Bronchial epithelial cell (primary cell): ENCODE measurements around the gene AMPD1. TPM values are rescaled to one million over a fixed set of nuclear protein-coding genes. Genes with fewer than 3 reads are reported as not detected.

Experiments used
- DNase-seq: peaks from one replicate; pipeline ENCODE4 v3.0.0-alpha.2; 2010; ENCODE audit warnings: low read depth
- FAIRE-seq: peaks from 2 replicates; lab custom pipeline; 2011; peaks lifted over from hg19 to GRCh38; lab: Jason Lieb, UNC
- H3K27me3 ChIP-seq: 2 replicates; pipeline ENCODE4 v1.5.1; 2011; ENCODE audit warnings: low read length; ENCODE audit not compliant: control insufficient read depth, insufficient read depth
- H3K36me3 ChIP-seq: 2 replicates; pipeline ENCODE4 v1.5.1; 2011; ENCODE audit warnings: low read length; ENCODE audit not compliant: control insufficient read depth, insufficient read depth
- H3K4me3 ChIP-seq: 2 replicates; pipeline ENCODE4 v1.5.1; 2011; ENCODE audit warnings: mild to moderate bottlenecking, low read depth, low read length, control low read depth
- CTCF ChIP-seq: IDR thresholded peaks from 2 replicates; pipeline ENCODE4 v1.5.1; 2011; ENCODE audit warnings: mild to moderate bottlenecking, moderate library complexity, low read length, control low read depth, inconsistent platforms; ENCODE audit not compliant: insufficient read depth, severe bottlenecking
- total RNA-seq: library from RNA; depleted of rRNA; stranded (reverse); fragments of >200 nt; gene quantifications from 2 replicates; pipeline ENCODE4 v1.2.1, GENCODE V29; 2014

Gene AMPD1
- total RNA-seq, 1 donor from 2014 or later: not detected

GRCh38 chr1:114700036-114700600 is 4.8 kb upstream of the AMPD1 start:
- no peaks in the 10 kb centered on the region for H3K27me3 ChIP-seq
- no peaks in the 10 kb centered on the region for H3K36me3 ChIP-seq
- FAIRE-seq (no peak), DNase-seq (no peak)
- TF ChIP-seq CTCF: no peak
- H3K4me3 ChIP-seq: no peak overlapping the region

- DNase-seq: no peak
- Histone ChIP-seq H3K4me3 (no peak overlapping the region), H3K27me3 (no peaks in the 10 kb centered on the region), H3K36me3 (no peaks in the 10 kb centered on the region)
- TF ChIP-seq CTCF: no peak
- no peak for FAIRE-seq
Measured at GRCh38 chr1:114696810-114697209, 1.5 kb upstream of the AMPD1 start.

GRCh38 chr1:114694540-114695310 is 621 bp downstream of the AMPD1 start:
- no peak for TF ChIP-seq CTCF
- DNase-seq (no peak), FAIRE-seq (no peak)
- Histone ChIP-seq H3K36me3 (no peaks in the 10 kb centered on the region), H3K27me3 (no peaks in the 10 kb centered on the region), H3K4me3 (no peak overlapping the region)

- DNase-seq (no peak), FAIRE-seq (no peak)
- TF ChIP-seq CTCF: no peak
- H3K36me3 ChIP-seq: no peaks in the 10 kb centered on the region
- no peak overlapping the region for H3K4me3 ChIP-seq
- H3K27me3 ChIP-seq: no peaks in the 10 kb centered on the region
Measured at GRCh38 chr1:114692947-114693346, 2.4 kb downstream of the AMPD1 start.

GRCh38 chr1:114691061-114691460 is 4.3 kb downstream of the AMPD1 start:
- H3K27me3 ChIP-seq: no peaks in the 10 kb centered on the region
- FAIRE-seq (no peak), DNase-seq (no peak)
- no peak overlapping the region for H3K4me3 ChIP-seq
- H3K36me3 ChIP-seq: no peaks in the 10 kb centered on the region
- TF ChIP-seq CTCF: no peak

GRCh38 chr1:114690148-114690547 is 5.2 kb downstream of the AMPD1 start:
- H3K4me3 ChIP-seq: no peak overlapping the region
- no peak for FAIRE-seq
- TF ChIP-seq CTCF: no peak

More at GRCh38 chr1:114690148-114690547, 5.2 kb downstream of the AMPD1 start:
- no peak for DNase-seq
- Histone ChIP-seq H3K27me3 (no peaks in the 10 kb centered on the region), H3K36me3 (no peaks in the 10 kb centered on the region)
